HEK293 (cell line): ENCODE data around the gene PIGX.

Experiments
- CTCF ChIA-PET: fragments of 350-600 bp; formaldehyde crosslinking; extraction: SDS; loops from one replicate; lab custom pipeline; 2021; ENCODE audit warnings: antibody characterized with exemption; lab: Yijun Ruan, JAX
- POLR2A ChIA-PET: fragments of 300-600 bp; formaldehyde crosslinking; extraction: SDS; loops from one replicate; lab custom pipeline; 2020; ENCODE audit warnings: antibody characterized with exemption, inconsistent platforms; lab: Yijun Ruan, JAX
- H3K27ac ChIP-seq: fragments of 200-500 bp; sonication (Bioruptor generic); 2 replicates; pipeline ENCODE4 v1.5.1; 2014; ENCODE audit warnings: low read depth, low read length, control low read depth, inconsistent platforms; ENCODE audit errors: extremely low read depth
- H3K36me3 ChIP-seq, 2 experiments: fragments of 200-500 bp in 1 of 2; sonication (Bioruptor generic) in 1 of 2; 1 replicate in 1 of 2; 2 replicates in 1 of 2; pipeline ENCODE4 v1.5.1; 2014 to 2017; ENCODE audit warnings: inconsistent platforms in 2 of 2, low read length in 2 of 2; ENCODE audit not compliant: control insufficient read depth in 2 of 2, insufficient read depth in 1 of 2
- H3K4me1 ChIP-seq: fragments of 200-500 bp; sonication (Bioruptor generic); 2 replicates; pipeline ENCODE4 v1.5.1; 2014; ENCODE audit warnings: mild to moderate bottlenecking, low read length, inconsistent platforms; ENCODE audit not compliant: control insufficient read depth, insufficient read depth
- H3K4me3 ChIP-seq: 2 replicates; pipeline ENCODE4 v1.5.1; 2011; ENCODE audit warnings: low read depth, mild to moderate bottlenecking, control low read depth, low read length, moderate library complexity
- H3K9me3 ChIP-seq: fragments of 200-500 bp; sonication (Bioruptor generic); 2 replicates; pipeline ENCODE4 v1.5.1; 2014; ENCODE audit warnings: low read depth, low read length, inconsistent platforms; ENCODE audit not compliant: control insufficient read depth, insufficient read depth
- GLIS1 ChIP-seq: fragments of 450-650 bp; formaldehyde crosslinking; IDR thresholded peaks from 2 replicates; pipeline ENCODE4 v1.5.1; 2016; ENCODE audit warnings: missing biosample characterization, missing genetic modification characterization
- KLF16 ChIP-seq: fragments of 450-650 bp; formaldehyde crosslinking; IDR thresholded peaks from 2 replicates; pipeline ENCODE4 v1.5.1; 2017; ENCODE audit warnings: missing biosample characterization, missing genetic modification characterization
- MYNN ChIP-seq: fragments of 450-650 bp; formaldehyde crosslinking; IDR thresholded peaks from 2 replicates; pipeline ENCODE4 v1.5.1; 2016; ENCODE audit warnings: missing biosample characterization, missing genetic modification characterization, borderline replicate concordance
- SETDB1 ChIP-seq: IDR thresholded peaks from one replicate; pipeline ENCODE4 v1.6.1; 2017; ENCODE audit warnings: mild to moderate bottlenecking, low read length, moderate library complexity, mixed read lengths; ENCODE audit not compliant: insufficient read length
- ZBTB20 ChIP-seq: fragments of 450-650 bp; formaldehyde crosslinking; IDR thresholded peaks from 2 replicates; pipeline ENCODE4 v1.5.1; 2016; ENCODE audit warnings: missing biosample characterization, missing genetic modification characterization
- ZBTB7A ChIP-seq: fragments of 450-650 bp; formaldehyde crosslinking; IDR thresholded peaks from 2 replicates; pipeline ENCODE4 v1.5.1; 2016; ENCODE audit warnings: low read depth, missing biosample characterization, missing genetic modification characterization
- ZEB2 ChIP-seq: fragments of 450-650 bp; formaldehyde crosslinking; IDR thresholded peaks from 2 replicates; pipeline ENCODE4 v1.5.1; 2016; ENCODE audit warnings: missing biosample characterization, missing genetic modification characterization
- ZFP3 ChIP-seq: fragments of 450-650 bp; formaldehyde crosslinking; IDR thresholded peaks from 2 replicates; pipeline ENCODE4 v1.5.1; 2016; ENCODE audit warnings: low read depth, missing biosample characterization, missing genetic modification characterization
- ZFP41 ChIP-seq: fragments of 450-650 bp; formaldehyde crosslinking; IDR thresholded peaks from 2 replicates; pipeline ENCODE4 v1.5.1; 2016; ENCODE audit warnings: missing biosample characterization, missing genetic modification characterization, borderline replicate concordance
- ZNF114 ChIP-seq: fragments of 450-650 bp; formaldehyde crosslinking; IDR thresholded peaks from 2 replicates; pipeline ENCODE4 v1.5.0; 2017; ENCODE audit warnings: missing biosample characterization, missing genetic modification characterization
- ZNF146 ChIP-seq: fragments of 450-650 bp; formaldehyde crosslinking; IDR thresholded peaks from 2 replicates; pipeline ENCODE4 v1.5.1; 2016; ENCODE audit warnings: missing biosample characterization, missing genetic modification characterization
- ZNF169 ChIP-seq: fragments of 450-650 bp; formaldehyde crosslinking; IDR thresholded peaks from 2 replicates; pipeline ENCODE4 v1.5.1; 2016; ENCODE audit warnings: missing biosample characterization, missing genetic modification characterization
- ZNF23 ChIP-seq: fragments of 450-650 bp; formaldehyde crosslinking; IDR thresholded peaks from 2 replicates; pipeline ENCODE4 v1.5.1; 2016; ENCODE audit warnings: missing biosample characterization, missing genetic modification characterization, borderline replicate concordance
- ZNF302 ChIP-seq: fragments of 450-650 bp; formaldehyde crosslinking; IDR thresholded peaks from 2 replicates; pipeline ENCODE4 v1.5.1; 2016; ENCODE audit warnings: missing biosample characterization, missing genetic modification characterization, low read depth
- ZNF37A ChIP-seq: fragments of 450-650 bp; IDR thresholded peaks from 2 replicates; pipeline ENCODE4 v1.5.1; 2018; ENCODE audit warnings: missing biosample characterization, missing genetic modification characterization
- ZNF394 ChIP-seq: fragments of 450-650 bp; formaldehyde crosslinking; IDR thresholded peaks from 2 replicates; pipeline ENCODE4 v1.5.1; 2016; ENCODE audit warnings: missing biosample characterization, missing genetic modification characterization, mild to moderate bottlenecking, moderate library complexity, borderline replicate concordance
- ZNF596 ChIP-seq: fragments of 450-650 bp; IDR thresholded peaks from 2 replicates; pipeline ENCODE4 v1.5.0; 2018; ENCODE audit warnings: missing biosample characterization, mild to moderate bottlenecking, missing genetic modification characterization, moderate library complexity
- ZNF600 ChIP-seq: fragments of 450-650 bp; formaldehyde crosslinking; IDR thresholded peaks from 2 replicates; pipeline ENCODE4 v1.5.1; 2016; ENCODE audit warnings: missing biosample characterization, missing genetic modification characterization
- ZNF623 ChIP-seq: fragments of 450-650 bp; formaldehyde crosslinking; IDR thresholded peaks from 2 replicates; pipeline ENCODE4 v1.5.1; 2016; ENCODE audit warnings: missing biosample characterization, missing genetic modification characterization
- ZNF660 ChIP-seq: fragments of 450-650 bp; IDR thresholded peaks from 2 replicates; pipeline ENCODE4 v1.5.1; 2018; ENCODE audit warnings: missing biosample characterization, mild to moderate bottlenecking, missing genetic modification characterization
- ZNF747 ChIP-seq: fragments of 450-650 bp; formaldehyde crosslinking; IDR thresholded peaks from 2 replicates; pipeline ENCODE4 v1.5.1; 2016; ENCODE audit warnings: missing biosample characterization, missing genetic modification characterization
- ZNF76 ChIP-seq: fragments of 450-650 bp; formaldehyde crosslinking; IDR thresholded peaks from 2 replicates; pipeline ENCODE4; 2016; ENCODE audit warnings: low read depth, missing biosample characterization, missing genetic modification characterization, borderline replicate concordance
- ZNF776 ChIP-seq: fragments of 450-650 bp; formaldehyde crosslinking; IDR thresholded peaks from 2 replicates; pipeline ENCODE4 v1.5.0; 2017; ENCODE audit warnings: missing biosample characterization, missing genetic modification characterization, borderline replicate concordance
- ZNF830 ChIP-seq: fragments of 450-650 bp; IDR thresholded peaks from 2 replicates; pipeline ENCODE4 v1.5.0; 2018; ENCODE audit warnings: missing biosample characterization, missing genetic modification characterization, low read depth, mild to moderate bottlenecking, moderate library complexity
- ZXDB ChIP-seq: fragments of 450-650 bp; formaldehyde crosslinking; IDR thresholded peaks from 2 replicates; pipeline ENCODE4 v1.5.1; 2016; ENCODE audit warnings: missing biosample characterization, missing genetic modification characterization
- TF ChIP-seq, protein P1 (sequence below): fragments of 450-650 bp; formaldehyde crosslinking; IDR thresholded peaks from 2 replicates; pipeline ENCODE4 v1.5.1; 2016; ENCODE audit warnings: missing biosample characterization, missing genetic modification characterization
- TF ChIP-seq, protein P2 (sequence below): fragments of 450-650 bp; formaldehyde crosslinking; IDR thresholded peaks from 2 replicates; pipeline ENCODE4 v1.5.1; 2017; ENCODE audit warnings: missing biosample characterization, missing genetic modification characterization
- TF ChIP-seq, protein P3 (sequence below): fragments of 450-650 bp; formaldehyde crosslinking; IDR thresholded peaks from 2 replicates; pipeline ENCODE4 v1.5.1; 2016; ENCODE audit warnings: missing biosample characterization, missing genetic modification characterization
- TF ChIP-seq, protein P4 (sequence below): fragments of 450-650 bp; formaldehyde crosslinking; IDR thresholded peaks from 2 replicates; pipeline ENCODE4 v1.5.1; 2016; ENCODE audit warnings: missing biosample characterization, missing genetic modification characterization
- TF ChIP-seq, protein P5 (sequence below): fragments of 450-650 bp; formaldehyde crosslinking; IDR thresholded peaks from 2 replicates; pipeline ENCODE4 v1.5.1; 2016; ENCODE audit warnings: missing biosample characterization, missing genetic modification characterization

PIGX gene

DNA sequence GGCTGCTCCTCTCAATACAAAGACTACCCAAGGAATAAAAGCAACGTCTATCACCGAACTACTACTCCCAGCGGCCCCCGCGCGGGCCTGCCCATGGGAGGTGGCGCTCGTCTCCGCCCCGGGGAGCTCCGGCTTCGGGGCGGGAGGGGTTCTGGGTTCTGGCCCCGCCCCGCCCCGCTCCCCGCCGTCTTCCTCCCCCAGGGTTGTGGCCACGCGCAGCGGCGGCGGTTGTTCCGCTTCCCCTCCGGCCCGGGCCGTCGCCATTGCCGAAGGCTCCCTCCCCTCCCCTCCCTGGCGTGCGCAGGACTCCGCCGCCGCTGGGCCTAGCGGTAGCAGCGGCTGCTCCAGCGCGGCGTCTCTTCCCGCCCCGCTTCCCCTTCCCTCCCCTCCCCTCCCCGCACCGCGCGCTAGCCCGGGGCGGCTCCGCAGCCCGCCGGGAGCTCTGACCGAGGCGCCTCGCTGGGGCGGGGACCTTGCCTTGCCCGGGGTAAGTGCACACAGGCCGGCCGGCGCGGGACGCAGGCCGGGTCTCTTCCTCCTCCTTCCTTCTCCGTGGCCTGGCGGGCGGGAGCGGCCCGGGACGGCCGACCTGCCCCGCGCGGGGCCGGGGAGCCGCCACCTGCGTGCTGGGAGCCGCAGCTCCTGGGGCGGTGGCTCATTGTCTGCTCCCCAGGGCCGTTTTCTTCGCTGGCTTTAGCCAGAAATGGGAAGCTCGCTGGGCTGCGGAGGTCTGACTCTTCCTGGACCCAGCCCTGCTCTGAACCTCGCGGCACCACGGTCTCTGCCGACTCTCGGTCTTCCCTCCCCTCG, 27.7 kb downstream of the PIGX start, which contains the start of gene PAK2:
Gene PAK2 (plus strand): TSS at position 187 of the 810 bp plus-strand sequence. CDS start 42,790 bp downstream, outside the sequence.
- ChIA-PET POLR2A (interaction anchor here (0.5 to 2.3 kb wide), 12 partner anchors 14 to 1217 kb away, joined by 3 to 21 read pairs (median 4); partner anchors contain the start of genes CEP19, FBXO45, NCBP2 and PIGX), CTCF (interaction anchor here (0.6 to 0.9 kb wide), 2 partner anchors 41 to 131 kb away, joined by 4 to 6 read pairs; no protein-coding TSS in a partner anchor)
- Histone ChIP-seq H3K4me1 (no peaks in the 10 kb centered on the region; the same call in 1 of the 2 replicates), H3K9me3 (no peaks in the 10 kb centered on the region), H3K4me3 (peak within 1 kb of the TSS; percentile 74), H3K36me3 (peaks cover 0 to 8% of the 10 kb centered on the region in 2 experiments; a peak in 2 of 3 replicates), H3K27ac (peak within 1 kb of the TSS; percentile 91)
- TF ChIP-seq ZEB2 (tag by site-specific recombination) (peak; percentile 81), ZNF596 (tag by site-specific recombination) (no peak), ZNF76 (tag by site-specific recombination) (peak; percentile 91), ZBTB20 (tag by site-specific recombination) (peak; percentile 49), ZNF660 (peak; percentile 22; the same call in 1 of the 2 replicates), ZNF830 (tag by site-specific recombination) (no peak), GLIS1 (peak; percentile 81), ZBTB7A (peak; percentile 26; the same call in 1 of the 2 replicates), ZNF776 (tag by site-specific recombination) (no peak), ZNF23 (tag by site-specific recombination) (no peak), ZNF747 (no peak), ZNF623 (tag by site-specific recombination) (no peak), ZNF394 (tag by site-specific recombination) (no peak; the same call in 1 of the 2 replicates), ZFP3 (no peak), ZFP41 (tag by site-specific recombination) (no peak), KLF16 (tag by site-specific recombination) (no peak), MYNN (tag by site-specific recombination) (no peak), ZNF600 (tag by site-specific recombination) (peak; percentile 74), ZNF169 (tag by site-specific recombination) (no peak), ZNF114 (no peak), ZNF146 (tag by site-specific recombination) (no peak), ZXDB (tag by site-specific recombination) (peak; percentile 18), ZNF302 (tag by site-specific recombination) (no peak), ZNF37A (no peak), SETDB1 (no peak)
- TF ChIP-seq, protein P1, sequence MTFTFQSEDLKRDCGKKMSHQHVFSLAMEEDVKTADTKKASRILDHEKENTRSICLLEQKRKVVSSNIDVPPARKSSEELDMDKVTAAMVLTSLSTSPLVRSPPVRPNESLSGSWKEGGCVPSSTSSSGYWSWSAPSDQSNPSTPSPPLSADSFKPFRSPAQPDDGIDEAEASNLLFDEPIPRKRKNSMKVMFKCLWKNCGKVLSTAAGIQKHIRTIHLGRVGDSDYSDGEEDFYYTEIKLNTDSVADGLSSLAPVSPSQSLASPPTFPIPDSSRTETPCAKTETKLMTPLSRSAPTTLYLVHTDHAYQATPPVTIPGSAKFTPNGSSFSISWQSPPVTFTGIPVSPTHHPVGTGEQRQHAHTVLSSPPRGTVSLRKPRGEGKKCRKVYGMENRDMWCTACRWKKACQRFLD (tag by site-specific recombination), result peak; percentile 61; the same call in 1 of the 2 replicates
- TF ChIP-seq, protein P2, sequence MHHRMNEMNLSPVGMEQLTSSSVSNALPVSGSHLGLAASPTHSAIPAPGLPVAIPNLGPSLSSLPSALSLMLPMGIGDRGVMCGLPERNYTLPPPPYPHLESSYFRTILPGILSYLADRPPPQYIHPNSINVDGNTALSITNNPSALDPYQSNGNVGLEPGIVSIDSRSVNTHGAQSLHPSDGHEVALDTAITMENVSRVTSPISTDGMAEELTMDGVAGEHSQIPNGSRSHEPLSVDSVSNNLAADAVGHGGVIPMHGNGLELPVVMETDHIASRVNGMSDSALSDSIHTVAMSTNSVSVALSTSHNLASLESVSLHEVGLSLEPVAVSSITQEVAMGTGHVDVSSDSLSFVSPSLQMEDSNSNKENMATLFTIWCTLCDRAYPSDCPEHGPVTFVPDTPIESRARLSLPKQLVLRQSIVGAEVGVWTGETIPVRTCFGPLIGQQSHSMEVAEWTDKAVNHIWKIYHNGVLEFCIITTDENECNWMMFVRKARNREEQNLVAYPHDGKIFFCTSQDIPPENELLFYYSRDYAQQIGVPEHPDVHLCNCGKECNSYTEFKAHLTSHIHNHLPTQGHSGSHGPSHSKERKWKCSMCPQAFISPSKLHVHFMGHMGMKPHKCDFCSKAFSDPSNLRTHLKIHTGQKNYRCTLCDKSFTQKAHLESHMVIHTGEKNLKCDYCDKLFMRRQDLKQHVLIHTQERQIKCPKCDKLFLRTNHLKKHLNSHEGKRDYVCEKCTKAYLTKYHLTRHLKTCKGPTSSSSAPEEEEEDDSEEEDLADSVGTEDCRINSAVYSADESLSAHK (tag by site-specific recombination), result peak; percentile 28; the same call in 1 of the 2 replicates
- TF ChIP-seq, protein P3, sequence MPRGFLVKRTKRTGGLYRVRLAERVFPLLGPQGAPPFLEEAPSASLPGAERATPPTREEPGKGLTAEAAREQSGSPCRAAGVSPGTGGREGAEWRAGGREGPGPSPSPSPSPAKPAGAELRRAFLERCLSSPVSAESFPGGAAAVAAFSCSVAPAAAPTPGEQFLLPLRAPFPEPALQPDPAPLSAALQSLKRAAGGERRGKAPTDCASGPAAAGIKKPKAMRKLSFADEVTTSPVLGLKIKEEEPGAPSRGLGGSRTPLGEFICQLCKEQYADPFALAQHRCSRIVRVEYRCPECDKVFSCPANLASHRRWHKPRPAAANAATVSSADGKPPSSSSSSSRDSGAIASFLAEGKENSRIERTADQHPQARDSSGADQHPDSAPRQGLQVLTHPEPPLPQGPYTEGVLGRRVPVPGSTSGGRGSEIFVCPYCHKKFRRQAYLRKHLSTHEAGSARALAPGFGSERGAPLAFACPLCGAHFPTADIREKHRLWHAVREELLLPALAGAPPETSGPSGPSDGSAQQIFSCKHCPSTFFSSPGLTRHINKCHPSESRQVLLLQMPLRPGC (tag by site-specific recombination), result no peak
- TF ChIP-seq, protein P4, sequence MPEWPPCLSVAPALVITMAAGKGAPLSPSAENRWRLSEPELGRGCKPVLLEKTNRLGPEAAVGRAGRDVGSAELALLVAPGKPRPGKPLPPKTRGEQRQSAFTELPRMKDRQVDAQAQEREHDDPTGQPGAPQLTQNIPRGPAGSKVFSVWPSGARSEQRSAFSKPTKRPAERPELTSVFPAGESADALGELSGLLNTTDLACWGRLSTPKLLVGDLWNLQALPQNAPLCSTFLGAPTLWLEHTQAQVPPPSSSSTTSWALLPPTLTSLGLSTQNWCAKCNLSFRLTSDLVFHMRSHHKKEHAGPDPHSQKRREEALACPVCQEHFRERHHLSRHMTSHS (tag by site-specific recombination), result no peak
- TF ChIP-seq, protein P5, sequence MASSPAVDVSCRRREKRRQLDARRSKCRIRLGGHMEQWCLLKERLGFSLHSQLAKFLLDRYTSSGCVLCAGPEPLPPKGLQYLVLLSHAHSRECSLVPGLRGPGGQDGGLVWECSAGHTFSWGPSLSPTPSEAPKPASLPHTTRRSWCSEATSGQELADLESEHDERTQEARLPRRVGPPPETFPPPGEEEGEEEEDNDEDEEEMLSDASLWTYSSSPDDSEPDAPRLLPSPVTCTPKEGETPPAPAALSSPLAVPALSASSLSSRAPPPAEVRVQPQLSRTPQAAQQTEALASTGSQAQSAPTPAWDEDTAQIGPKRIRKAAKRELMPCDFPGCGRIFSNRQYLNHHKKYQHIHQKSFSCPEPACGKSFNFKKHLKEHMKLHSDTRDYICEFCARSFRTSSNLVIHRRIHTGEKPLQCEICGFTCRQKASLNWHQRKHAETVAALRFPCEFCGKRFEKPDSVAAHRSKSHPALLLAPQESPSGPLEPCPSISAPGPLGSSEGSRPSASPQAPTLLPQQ (tag by site-specific recombination), result no peak
